Measurements from ENCODE around the gene PLPPR3.

The PLPPR3 gene

DNA sequence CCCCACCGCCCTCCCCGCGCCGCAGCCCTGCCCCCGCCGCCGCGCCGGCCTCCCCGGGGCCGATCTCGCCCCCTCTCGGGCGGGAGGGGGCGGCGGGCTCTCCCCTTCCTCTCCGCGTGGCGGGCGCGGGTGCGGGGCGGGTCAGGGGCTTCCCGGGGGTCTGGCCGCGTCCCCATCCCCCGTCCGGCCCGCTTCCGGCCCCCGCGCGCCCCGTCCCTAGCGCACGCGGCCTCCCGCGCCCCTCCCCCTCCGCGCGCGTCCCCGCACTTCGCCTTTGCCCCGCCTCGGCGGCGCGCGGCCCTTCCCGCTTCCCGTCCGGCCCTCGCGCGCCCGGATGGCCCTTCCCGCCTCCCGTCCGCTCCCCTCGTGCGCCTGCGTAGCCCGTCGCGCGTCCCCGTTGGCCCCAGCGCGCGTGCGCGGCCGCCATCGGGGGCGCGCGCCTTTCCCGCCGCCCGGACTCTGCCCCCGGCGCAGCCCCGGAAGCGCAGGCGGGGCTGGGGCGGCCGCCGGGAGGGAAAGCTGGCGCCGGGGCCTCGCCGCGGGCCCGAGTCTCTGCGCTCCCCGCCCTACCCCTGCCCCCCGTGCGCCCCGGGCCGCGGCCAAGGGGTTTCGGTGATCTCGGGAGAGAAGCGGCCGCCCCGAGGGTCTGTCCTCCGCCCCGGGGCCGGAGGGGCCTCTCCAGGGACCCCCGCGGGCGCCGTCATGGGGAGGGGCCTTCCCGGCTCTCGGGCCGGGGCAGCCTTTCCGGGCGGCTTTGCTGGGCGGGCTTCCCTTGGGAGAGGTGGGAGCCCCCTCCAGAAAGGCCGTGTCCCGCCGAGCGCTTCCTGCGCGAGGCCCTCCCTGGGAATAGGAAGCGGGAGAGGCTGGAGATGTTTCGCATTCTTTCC lies 24.0 kb downstream of the PLPPR3 start:
- DNase-seq (ENCODE audit: low read depth in 2 of 2): peak; percentile 83 to 93

DNA sequence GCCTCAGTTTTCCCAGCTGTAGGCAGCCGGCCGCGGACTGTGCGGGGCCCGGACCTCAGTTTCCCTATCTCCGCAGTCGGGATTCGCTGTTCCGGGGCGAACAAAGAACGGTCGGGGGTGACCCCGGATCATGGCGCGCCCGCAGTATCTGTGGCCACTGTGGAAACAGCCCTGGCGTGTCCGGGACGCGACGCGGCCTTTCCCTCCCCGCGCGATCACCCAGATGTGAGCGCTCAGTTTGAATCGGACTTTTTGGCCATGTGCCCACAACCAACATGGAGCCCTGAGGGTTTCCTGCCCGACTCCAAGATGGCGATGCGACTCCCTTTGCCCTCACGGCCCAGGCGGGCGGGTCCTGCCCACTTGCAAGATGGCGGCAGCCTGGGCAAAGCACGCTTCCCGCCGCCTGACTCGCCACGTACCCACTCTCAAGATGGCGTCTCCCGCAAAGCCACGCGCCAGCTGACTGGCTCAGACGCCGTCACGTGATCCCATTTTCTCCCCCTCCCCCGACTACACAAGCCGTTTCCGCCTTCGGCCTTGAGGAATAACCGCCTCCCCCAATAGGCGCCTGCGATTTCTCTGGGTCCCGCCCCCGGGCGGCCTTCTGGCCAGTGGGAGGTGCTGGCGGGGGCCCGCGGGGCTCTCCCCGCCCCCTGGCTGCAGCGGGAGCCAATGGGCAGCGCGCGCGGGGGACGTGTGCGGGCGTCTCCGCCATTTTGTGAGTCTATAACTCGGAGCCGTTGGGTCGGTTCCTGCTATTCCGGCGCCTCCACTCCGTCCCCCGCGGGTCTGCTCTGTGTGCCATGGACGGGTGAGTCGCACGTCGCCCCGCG lies 24.8 kb downstream of the PLPPR3 start, which contains the start of gene PTBP1:
Gene PTBP1 (plus strand): TSS at position 761 of the 836 bp plus-strand sequence. CDS start 46 bp downstream, at position 807.
- peak; percentile 98 for DNase-seq (ENCODE audit: low read depth in 2 of 2)

DNA sequence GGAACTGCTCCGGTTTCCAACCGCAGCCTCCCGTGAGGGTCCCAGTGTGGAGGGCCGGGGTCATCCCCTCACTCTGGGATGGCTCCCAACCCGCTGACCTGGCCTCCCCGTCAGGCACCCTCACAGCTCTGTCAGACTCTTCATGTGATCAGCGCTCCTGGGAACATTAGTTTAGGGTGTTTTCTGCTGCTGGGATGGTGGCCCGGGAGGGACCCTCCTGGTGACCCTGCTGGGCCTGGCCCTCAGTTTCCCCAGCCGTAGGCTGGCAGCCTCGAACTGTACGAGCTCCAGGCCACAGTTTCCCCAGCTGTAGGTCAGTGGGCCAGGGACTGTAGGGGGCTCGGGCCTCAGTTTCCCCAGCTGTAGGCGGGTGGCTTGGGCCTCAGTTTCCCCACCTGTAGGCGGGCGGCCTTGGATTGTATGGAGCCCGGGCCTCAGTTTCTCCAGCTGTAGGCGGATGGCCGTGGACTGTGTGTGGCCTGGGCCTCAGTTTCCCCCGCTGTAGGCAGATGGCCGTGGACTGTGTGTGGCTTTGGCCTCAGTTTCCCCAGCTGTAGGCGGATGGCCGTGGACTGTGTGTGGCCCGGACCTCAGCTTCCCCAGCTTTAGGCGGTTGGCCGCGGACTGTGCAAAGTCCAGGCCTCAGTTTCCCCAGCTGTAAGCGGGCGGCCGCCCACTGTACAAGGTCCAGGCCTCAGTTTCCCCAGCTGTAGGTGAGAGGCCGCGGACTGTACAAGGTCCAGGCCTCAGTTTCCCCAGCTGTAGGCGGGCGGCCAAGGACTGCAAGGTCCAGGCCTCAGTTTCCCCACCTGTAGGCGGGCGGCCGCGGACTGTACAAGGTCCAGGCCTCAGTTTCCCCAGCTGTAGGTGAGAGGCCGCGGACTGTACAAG lies 25.8 kb downstream of the PLPPR3 start:
- DNase-seq (ENCODE audit: low read depth in 2 of 2): no peak

DNA sequence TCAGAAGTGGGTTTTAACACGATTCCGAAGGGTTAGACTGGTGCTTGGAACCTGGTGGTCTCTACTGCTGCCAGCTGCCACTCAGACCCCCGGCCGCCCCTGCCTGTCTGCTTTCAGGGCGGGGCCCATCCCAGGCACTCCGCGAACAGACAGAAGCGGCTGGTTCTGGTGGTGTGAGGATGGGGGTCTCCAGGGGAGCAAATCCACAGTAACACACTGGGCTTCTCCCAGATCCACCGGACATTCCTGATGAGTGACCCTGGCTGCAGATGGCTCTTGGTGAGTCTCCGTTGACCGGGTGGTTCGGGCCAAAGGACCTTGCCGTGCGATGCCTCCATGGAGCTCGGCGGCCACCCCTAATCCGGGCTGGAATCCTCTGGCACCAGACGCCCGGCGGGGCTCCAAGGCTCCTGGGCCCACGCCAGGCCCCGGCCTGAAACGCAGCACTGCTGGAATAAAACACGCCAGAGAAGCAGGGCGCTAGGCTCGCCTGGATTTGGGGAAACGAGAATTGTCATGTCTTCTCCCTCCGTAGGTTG lies 26.6 kb downstream of the PLPPR3 start:
- no peak for DNase-seq (ENCODE audit: low read depth in 2 of 2)

DNA sequence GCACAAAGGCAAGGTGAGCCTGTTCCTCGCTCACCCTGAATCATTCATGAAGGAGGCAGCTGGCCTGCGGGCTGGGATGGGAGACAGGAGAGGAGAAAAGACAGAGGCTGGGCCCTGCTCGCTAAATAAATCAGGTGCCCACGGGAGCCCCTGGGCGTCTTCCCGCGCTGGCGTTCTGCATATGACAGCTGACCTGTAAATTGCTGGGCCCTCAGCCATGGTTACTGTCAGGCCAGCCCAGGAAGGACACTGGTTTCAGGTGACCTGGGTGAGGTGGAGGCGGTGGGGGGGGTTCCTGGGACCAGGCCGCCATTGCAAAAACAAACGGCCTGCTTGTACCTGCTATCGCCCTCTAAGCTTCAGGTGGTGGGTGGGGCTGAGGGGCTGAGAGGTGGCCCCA lies 27.9 kb downstream of the PLPPR3 start:
- DNase-seq (ENCODE audit: low read depth in 2 of 2): no peak

DNA sequence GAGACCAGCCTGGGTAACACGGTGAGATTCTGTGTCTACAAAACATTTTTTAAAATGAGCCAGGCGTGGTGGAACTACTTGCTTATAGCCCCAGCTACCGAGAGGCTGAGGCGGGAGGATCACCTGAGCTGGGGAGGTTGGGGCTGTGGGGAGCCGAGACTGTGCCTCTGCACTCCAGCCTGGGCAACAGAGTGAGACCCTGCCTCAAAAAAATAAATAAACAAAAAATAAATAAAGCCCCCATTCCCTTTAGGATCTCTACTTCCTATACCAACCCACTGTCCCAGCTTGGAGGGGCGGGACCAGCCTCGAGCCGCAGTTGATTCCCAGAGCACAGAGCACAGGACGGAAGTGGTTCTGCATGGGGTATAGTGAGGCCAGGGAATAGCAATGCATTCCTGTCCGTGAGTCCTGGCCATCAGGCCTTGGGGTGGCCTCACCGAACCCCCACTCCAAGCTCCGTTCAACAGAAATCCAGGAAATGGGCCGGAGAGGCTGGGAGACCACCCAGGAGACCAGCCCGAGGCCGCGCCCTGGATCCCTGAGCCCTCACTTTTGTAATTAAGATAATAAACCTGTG lies 29.4 kb downstream of the PLPPR3 start:
- no peak for DNase-seq (ENCODE audit: low read depth in 2 of 2)

DNA sequence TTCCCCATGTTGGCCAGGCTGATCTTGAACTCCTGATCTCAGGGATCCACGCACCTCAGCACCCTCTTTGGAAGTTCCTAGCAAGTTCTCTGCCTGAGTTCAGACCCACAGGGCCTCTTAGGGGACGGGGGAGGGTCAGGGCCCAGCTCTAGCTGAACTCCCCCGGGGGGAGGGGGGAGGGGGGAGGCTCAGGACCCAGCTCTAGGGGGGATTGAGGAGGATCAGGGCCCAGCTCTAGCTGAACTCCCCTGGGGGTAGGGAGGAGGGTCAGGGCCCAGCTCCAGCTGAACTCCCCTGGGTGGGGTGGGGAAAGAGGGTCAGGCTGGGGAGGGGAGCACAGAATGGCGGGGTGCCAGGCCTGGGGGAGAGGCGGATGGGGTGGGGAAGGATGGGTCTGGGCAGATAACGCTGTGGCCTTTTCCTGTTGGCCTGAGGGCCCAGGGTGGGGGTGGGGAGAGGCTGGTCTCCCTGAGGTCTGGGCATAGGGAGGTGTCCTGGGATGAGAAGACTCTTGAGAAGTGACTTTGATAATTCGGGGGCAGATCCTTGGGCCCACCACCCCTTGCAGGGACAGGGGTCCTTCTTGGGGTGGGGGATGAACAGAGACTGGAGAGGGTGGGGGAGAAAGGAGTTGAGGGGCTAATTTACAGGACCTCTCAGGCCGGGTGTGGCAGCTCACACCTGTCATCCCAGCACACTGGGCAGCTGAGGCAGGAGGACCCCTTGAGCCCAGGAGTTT lies 30.0 kb downstream of the PLPPR3 start:
- DNase-seq (ENCODE audit: low read depth in 2 of 2): no peak

DNA sequence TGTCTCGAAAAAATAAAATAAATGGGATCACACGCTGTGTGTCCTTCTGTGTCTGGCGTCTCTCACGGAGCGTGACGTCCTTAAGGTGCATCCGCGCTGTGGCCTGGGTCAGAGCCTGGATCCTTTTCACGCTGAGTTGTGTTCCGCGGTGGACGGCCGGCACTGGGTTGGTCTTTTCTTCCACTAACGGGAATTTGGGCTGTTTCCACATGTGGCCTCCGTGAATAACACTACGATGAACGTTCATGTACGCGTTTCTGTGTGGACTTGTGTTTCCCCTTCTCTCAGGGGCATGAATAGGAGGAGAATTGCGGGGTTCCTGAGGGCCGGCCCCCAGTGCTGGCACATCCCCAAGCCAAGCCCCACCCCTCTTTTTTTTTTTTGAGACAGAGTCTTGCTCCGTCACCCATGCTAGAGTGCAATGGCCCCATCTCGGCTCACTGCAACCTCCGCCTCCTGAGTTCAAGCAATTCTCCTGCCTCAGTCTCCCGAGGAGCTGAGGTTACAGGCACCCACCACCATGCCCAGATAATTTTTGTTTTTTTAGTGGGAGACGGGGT lies 30.7 kb downstream of the PLPPR3 start:
- DNase-seq (ENCODE audit: low read depth in 2 of 2): no peak

DNA sequence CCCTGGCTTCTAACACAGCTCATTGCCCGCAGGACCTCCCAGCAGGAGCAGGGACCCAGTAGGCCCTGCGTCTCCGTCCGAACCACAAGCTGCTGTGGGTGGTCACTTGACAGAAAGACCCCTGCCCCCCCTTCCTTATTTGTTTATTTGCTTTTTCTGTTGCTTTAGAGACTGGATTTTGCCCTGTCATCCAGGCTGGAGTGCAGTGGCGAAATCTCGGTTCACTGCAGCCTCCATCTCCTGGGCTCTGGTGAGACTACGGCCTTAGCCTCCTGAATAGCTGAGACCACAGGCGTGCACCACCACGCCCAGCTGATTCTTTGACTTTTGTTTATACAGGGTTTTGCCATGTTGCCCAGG lies 32.1 kb downstream of the PLPPR3 start:
- DNase-seq (ENCODE audit: low read depth in 2 of 2): no peak

DNA sequence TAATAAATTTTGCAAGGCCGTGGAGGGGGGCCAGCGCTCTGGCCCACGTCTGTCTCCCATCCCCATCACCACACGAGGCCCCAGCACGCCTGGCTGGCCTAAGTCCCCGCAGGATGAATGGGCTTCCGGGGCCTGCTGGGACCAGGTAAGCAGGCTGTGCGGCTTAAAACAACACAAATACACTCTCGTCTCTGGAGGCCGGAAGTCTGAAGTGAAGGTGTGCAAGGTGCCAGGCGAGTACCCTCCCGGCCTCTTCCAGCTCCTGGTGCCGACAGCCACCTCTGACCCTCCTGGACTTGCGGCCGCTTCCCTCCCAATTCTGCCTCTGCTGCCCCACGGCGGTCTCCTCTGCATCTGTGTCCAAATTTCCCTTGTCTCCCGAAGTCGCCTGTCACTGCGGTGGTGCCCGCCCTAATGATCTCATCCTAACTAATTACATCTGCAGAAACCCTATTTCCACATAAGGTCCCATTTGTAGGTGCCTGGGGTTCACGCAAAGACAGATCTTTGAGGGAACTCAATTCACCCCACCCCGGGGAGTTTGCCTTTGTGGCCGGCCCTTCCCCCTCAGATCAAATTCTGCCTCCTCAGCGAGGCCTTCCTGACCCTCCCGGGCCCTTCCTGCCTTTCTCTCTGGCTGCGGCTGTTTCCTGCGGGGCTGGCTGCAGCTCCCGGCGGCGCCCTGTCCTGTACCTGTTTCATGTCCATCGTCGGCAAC lies 32.6 kb downstream of the PLPPR3 start:
- DNase-seq (ENCODE audit: low read depth in 2 of 2): no peak

DNA sequence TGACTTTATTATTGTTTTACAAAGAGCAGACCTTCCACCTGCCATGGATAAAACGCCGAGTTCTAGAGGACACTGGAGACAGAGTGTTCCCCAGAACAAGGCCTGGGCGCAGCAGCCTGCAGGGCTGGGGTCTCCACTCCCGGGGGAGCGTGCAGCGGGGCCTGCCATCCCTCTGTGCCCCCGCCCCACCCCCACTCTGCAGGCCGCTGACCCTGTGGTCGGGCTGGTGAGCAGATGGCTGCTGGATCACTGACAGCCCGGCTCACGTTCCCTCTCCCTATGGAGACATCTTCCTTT lies 33.1 kb downstream of the PLPPR3 start:
- no peak for DNase-seq (ENCODE audit: low read depth in 2 of 2)

DNA sequence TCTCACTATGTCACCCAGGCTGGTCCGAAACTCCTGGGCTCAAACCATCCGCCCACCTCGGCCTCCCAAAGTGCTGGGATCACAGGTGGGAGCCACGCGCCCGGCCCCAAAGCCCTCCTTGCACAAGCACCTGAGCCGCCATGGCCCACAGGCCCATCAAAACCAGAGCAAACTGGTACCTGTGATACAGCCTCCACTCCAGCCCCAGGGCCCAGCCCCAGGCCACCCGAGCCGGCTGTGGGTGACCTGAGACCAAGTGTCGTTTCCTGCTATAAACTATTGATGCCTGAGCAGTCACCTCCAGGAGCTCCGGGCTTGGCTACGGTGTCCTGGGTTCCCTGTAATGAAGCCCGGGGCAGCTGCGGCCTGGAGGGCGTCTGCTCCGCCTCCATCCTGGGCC lies 34.2 kb downstream of the PLPPR3 start:
- DNase-seq (ENCODE audit: low read depth in 2 of 2): no peak

DNA sequence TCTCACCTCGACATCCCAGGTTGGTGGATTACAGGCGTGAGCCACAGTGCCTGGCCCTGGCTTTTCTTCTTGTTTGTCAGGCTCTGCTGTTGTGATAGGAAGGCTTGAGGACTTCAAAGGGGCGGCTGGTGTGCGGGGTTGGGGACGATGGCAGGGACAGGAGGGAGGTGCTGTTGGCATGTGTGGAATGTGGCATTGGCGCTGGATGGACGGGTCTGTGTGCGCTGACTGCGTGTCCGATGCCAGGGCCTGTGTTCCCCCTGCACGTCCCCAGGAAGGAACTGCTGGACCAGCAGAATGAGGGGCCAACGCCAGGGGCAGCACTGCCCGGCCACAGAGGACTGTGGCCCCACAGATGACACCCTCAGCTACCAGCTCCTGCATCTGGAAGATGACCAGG lies 37.2 kb downstream of the PLPPR3 start:
- DNase-seq (ENCODE audit: low read depth in 2 of 2): no peak

DNA sequence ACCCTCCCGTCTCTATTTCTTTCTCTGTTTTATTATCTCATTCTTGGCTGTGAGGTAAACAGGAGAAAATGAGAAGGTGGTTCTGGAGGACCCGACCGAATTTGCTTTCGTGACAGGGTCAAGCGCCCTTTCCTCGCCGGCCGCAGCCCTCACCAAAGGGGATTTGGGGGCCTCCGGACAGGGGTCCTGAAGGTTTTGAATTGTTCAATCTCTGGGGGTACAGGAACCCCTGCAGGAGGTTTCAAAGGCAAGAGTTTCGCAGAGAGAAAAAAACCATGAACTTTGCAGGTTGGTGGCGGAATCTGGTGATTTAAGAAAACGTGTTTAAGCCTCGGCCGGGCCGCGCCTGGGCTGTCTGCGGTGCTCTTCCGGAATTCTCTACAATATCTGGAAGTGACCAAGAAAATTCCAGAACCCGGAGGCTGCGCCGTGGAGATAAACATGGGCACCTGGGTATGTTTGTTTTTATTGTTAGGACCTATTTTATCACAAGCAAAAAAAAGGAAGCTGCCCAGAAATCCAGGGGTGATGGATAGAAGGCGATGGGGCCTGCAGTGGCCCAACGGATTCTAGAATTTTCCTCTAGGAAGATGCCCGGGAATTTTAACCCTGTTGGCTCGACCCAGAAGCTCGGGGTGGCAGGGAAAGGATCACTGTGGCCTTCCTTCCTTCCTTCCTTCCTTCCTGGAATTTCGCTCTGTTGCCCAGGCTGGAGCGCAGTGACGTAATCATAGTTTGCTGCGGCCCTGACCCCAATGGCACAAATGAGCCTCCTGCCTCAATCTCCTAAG lies 38.7 kb downstream of the PLPPR3 start:
- no peak for DNase-seq (ENCODE audit: low read depth in 2 of 2)

DNA sequence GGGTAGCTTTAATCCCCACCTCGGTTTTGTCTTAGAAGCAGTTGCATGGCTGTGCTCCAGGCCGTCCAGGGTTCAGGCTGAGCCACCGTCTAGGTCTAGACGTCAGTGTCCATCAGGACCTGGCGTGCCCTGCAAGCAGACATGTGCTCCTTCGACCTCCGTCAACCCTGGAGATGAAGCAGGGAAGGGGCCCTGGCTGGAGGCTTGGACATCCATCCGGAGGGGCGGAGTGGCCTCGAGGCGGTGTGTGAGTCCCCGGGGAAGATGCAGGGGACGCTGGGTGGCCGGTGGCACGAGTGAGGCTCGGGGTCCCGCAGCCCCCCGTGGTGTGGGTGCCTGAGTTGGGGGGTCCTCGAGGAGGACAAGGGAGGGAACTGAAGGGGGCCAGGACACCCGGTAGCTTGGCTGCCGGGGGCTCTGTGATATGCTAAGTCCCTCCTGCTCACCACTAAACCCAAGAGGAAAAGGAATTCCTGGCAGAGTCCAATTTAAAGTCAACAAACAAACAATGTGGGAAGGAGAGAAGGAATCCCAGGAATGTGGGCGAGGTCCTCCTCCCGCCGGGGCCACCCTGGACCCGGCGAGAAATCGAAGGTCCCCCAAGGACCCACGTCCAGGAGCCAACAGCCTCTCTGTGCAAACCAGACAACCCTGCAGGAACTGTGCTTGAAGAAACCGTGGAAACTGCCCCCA lies 39.4 kb downstream of the PLPPR3 start:
- no peak for DNase-seq (ENCODE audit: low read depth in 2 of 2)

DNA sequence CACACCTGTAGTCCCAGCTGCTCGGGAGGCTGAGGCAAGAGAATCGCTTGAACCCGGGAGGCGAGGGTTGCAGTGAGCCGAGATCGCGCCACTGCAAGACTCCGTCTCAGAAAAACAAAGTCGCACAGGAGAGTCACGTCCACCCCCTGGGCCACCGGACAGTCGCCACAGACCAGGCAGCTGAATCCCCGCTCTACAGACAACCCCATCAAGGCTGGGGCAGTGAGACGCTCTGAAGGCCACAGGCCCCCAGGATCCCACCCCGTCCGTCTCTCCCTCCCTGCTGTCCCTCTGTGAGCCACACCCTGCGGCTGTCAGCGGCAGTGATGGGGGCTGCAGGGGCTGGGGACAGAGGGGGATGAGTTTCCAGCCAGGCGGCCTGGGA lies 40.0 kb downstream of the PLPPR3 start:
- no peak for DNase-seq (ENCODE audit: low read depth in 2 of 2)

DNA sequence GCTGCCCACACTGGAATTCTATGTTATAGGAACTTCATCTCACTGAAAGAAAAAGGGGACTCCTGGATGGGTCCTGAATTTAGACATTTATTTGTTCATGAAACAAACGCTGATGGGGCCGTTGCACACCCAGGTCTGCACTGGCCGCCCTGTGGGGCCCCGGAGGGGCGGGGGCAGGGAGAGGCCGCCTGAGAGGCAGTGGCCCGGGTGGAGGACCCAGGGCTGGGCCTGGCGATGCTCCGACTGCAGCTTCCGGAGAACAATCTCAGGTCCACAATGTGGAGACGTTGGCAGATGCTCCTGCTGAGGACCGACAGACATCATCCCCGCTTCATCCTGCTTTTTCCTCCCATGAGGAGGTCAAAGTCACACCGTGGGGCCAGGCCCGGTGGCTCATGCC lies 40.8 kb downstream of the PLPPR3 start:
- no peak for DNase-seq (ENCODE audit: low read depth in 2 of 2)

DNA sequence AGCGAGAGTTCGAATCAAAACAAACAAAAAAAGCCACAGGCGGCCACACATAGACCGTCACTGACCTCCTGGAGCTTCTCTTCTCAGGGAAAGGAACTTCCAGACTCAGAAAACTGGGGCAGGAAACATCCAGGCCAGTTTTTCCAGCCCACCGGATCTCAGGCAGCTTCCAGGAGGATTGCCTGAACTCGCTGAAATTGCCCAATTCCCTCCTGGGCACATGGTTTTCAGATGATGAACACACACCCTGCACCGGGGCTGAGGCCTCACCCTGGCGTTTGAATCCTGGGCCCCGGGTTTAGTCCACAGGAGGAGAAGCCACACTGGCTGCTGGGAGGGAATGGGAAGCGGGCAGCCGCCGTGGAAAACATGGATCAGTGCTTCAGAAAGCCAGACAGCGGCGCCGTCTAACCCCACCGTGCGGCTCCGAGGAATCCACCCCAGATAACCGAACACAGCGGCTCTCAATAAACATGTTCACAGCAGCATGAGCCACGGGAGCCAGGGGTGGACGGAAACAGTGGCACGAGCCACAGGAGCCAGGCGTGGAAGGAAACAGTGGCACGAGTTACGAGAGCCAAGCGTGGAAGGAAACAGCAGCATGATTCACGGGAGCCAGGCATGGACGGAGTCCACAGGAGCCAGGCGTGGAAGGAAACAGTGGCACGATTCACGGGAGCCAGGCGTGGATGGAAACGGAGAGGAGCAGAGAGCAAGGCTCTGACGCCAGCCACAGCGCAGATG lies 42.7 kb downstream of the PLPPR3 start:
- DNase-seq (ENCODE audit: low read depth in 2 of 2): no peak

Data from stimulated activated CD8-positive, alpha-beta memory T cell treated with anti-CD3 and anti-CD28 coated beads, Interleukin-2, amount 100 ng/mL, for 48 hours (primary cell).